H9 (cell line): ENCODE measurements around the gene CABP4. TPM values are rescaled to one million over a fixed set of nuclear protein-coding genes. Genes with fewer than 3 reads are reported as not detected.

Experiments used
- DNase-seq: peaks from one replicate; pipeline ENCODE4 v3.0.0-alpha.2; 2017
- H2AFZ ChIP-seq: one replicate; pipeline ENCODE4 v1.6.1; 2013; ENCODE audit warnings: mild to moderate bottlenecking, low read length, control low read depth, moderate library complexity
- H2AK5ac ChIP-seq: 2 replicates; pipeline ENCODE4 v1.6.1; 2013; ENCODE audit warnings: low read length, control low read depth, mixed read lengths; ENCODE audit not compliant: insufficient read length
- H2BK120ac ChIP-seq: one replicate; pipeline ENCODE4 v1.6.1; 2013; ENCODE audit warnings: low read depth, mild to moderate bottlenecking, low read length, control low read depth, inconsistent platforms; ENCODE audit not compliant: poor library complexity, severe bottlenecking
- H2BK12ac ChIP-seq: 2 replicates; pipeline ENCODE4 v1.6.1; 2013; ENCODE audit warnings: low read length, control low read depth, mixed read lengths, low read depth; ENCODE audit not compliant: insufficient read length
- H2BK15ac ChIP-seq: 2 replicates; pipeline ENCODE4 v1.6.1; 2013; ENCODE audit warnings: low read depth, low read length, control low read depth
- H2BK20ac ChIP-seq: one replicate; pipeline ENCODE4 v1.6.1; 2013; ENCODE audit warnings: low read depth, mild to moderate bottlenecking, low read length, control low read depth, inconsistent platforms; ENCODE audit not compliant: poor library complexity, severe bottlenecking
- H2BK5ac ChIP-seq: 2 replicates; pipeline ENCODE4 v1.6.1; 2013; ENCODE audit warnings: low read length, control low read depth, mixed read lengths; ENCODE audit not compliant: insufficient read length
- H3K14ac ChIP-seq: 2 replicates; pipeline ENCODE4 v1.6.1; 2013; ENCODE audit warnings: low read length, control low read depth; ENCODE audit not compliant: insufficient read depth
- H3K18ac ChIP-seq: 2 replicates; pipeline ENCODE4 v1.6.1; 2013; ENCODE audit warnings: low read depth, mild to moderate bottlenecking, mixed read lengths, low read length, control low read depth; ENCODE audit not compliant: insufficient read length
- H3K23ac ChIP-seq: 2 replicates; pipeline ENCODE4 v1.6.1; 2013; ENCODE audit warnings: low read length, control low read depth, mixed read lengths, low read depth; ENCODE audit not compliant: insufficient read length
- H3K23me2 ChIP-seq: 2 replicates; pipeline ENCODE4 v1.6.1; 2013; ENCODE audit warnings: low read depth, mild to moderate bottlenecking, mixed read lengths, low read length, control low read depth; ENCODE audit not compliant: insufficient read length, poor library complexity, severe bottlenecking
- H3K27ac ChIP-seq: 2 replicates; pipeline ENCODE4 v1.5.1; 2013; ENCODE audit warnings: low read length, control low read depth, mixed read lengths, low read depth; ENCODE audit not compliant: insufficient read length
- H3K27me3 ChIP-seq: 2 replicates; pipeline ENCODE4 v1.6.1; 2013; ENCODE audit warnings: low read length, control low read depth, inconsistent platforms; ENCODE audit not compliant: insufficient read depth
- H3K4ac ChIP-seq: 2 replicates; pipeline ENCODE4 v1.6.1; 2013; ENCODE audit warnings: low read depth, mild to moderate bottlenecking, control low read depth, inconsistent platforms, low read length, moderate library complexity
- H3K4me1 ChIP-seq: 2 replicates; pipeline ENCODE4 v1.6.1; 2013; ENCODE audit warnings: low read length, control low read depth, inconsistent platforms; ENCODE audit not compliant: insufficient read depth
- H3K4me2 ChIP-seq: 2 replicates; pipeline ENCODE4 v1.6.1; 2013; ENCODE audit warnings: low read length, control low read depth, mixed read lengths; ENCODE audit not compliant: insufficient read length, insufficient read depth
- H3K56ac ChIP-seq: 2 replicates; pipeline ENCODE4 v1.6.1; 2013; ENCODE audit warnings: low read depth, mild to moderate bottlenecking, mixed read lengths, low read length, control low read depth; ENCODE audit not compliant: insufficient read length
- H3K79me1 ChIP-seq: 2 replicates; pipeline ENCODE4 v1.6.1; 2013; ENCODE audit warnings: low read depth, mild to moderate bottlenecking, moderate library complexity, low read length, control low read depth, inconsistent platforms; ENCODE audit not compliant: insufficient read depth, poor library complexity, severe bottlenecking
- H3K79me2 ChIP-seq: 2 replicates; pipeline ENCODE4 v1.6.1; 2013; ENCODE audit warnings: low read length, control low read depth, inconsistent platforms; ENCODE audit not compliant: insufficient read depth
- H3K9ac ChIP-seq: 2 replicates; pipeline ENCODE4 v1.6.1; 2013; ENCODE audit warnings: low read length, control low read depth, mixed read lengths; ENCODE audit not compliant: insufficient read length; ENCODE audit errors: extremely low read depth
- H3K9me3 ChIP-seq: one replicate; pipeline ENCODE4 v1.6.1; 2013; ENCODE audit warnings: low read depth, low read length, inconsistent platforms; ENCODE audit not compliant: control insufficient read depth
- H3T11ph ChIP-seq: one replicate; pipeline ENCODE4 v1.6.1; 2013; ENCODE audit warnings: mild to moderate bottlenecking, low read length, control low read depth, inconsistent platforms
- H4K20me1 ChIP-seq: one replicate; pipeline ENCODE4 v1.6.1; 2013; ENCODE audit not compliant: control insufficient read depth, insufficient read length, insufficient read depth
- H4K5ac ChIP-seq: 2 replicates; pipeline ENCODE4 v1.6.1; 2013; ENCODE audit warnings: low read depth, mild to moderate bottlenecking, mixed read lengths, low read length, control low read depth; ENCODE audit not compliant: insufficient read length
- H4K8ac ChIP-seq: replicated peaks from 2 replicates; pipeline ENCODE4 v1.6.1; 2013; ENCODE audit warnings: low read length, control low read depth, mixed read lengths, low read depth; ENCODE audit not compliant: insufficient read length
- H4K91ac ChIP-seq: 2 replicates; pipeline ENCODE4 v1.6.1; 2013; ENCODE audit warnings: low read depth, mild to moderate bottlenecking, moderate library complexity, mixed read lengths, low read length, control low read depth; ENCODE audit not compliant: insufficient read length
- H3K27ac Mint-ChIP-seq, 3 experiments: 2 replicates in 2 of 3; 3 replicates in 1 of 3; pipeline ENCODE4 v1.8.0; 2020 to 2021; ENCODE audit warnings: mixed read lengths in 3 of 3, mild to moderate bottlenecking in 1 of 3, moderate library complexity in 1 of 3
- H3K27me3 Mint-ChIP-seq: 2 replicates; pipeline ENCODE4 v1.8.0; 2021; ENCODE audit warnings: low read depth, mild to moderate bottlenecking, moderate library complexity, mixed read lengths
- H3K36me3 Mint-ChIP-seq, 3 experiments: 2 replicates in 2 of 3; 3 replicates in 1 of 3; pipeline ENCODE4 v1.8.0; 2020 to 2021; ENCODE audit warnings: low read depth in 3 of 3, mixed read lengths in 3 of 3; ENCODE audit not compliant: insufficient read depth in 1 of 3
- H3K4me1 Mint-ChIP-seq, 2 experiments: 2 replicates each; pipeline ENCODE4 v1.8.0; 2020; ENCODE audit warnings: mixed read lengths in 2 of 2
- H3K4me3 Mint-ChIP-seq, 2 experiments: 2 replicates in 1 of 2; 3 replicates in 1 of 2; pipeline ENCODE4 v1.8.0; 2020 to 2021; ENCODE audit warnings: mild to moderate bottlenecking in 2 of 2, mixed read lengths in 2 of 2, moderate library complexity in 1 of 2
- H3K9me3 Mint-ChIP-seq, 2 experiments: 2 replicates in 1 of 2; 3 replicates in 1 of 2; pipeline ENCODE4 v1.8.0; 2020; ENCODE audit warnings: mild to moderate bottlenecking in 2 of 2, mixed read lengths in 2 of 2, moderate library complexity in 1 of 2
- WGBS: extraction: QIAGEN DNeasy Blood & Tissue Kit; methylation state at CpG from one replicate; pipeline ENCODE4 v1.1.7; 2013; ENCODE audit warnings: missing lambda C conversion rate, low lambda C conversion rate, mixed read lengths; ENCODE audit not compliant: insufficient read length; ENCODE audit errors: extremely low coverage; 5-methylcytosine and 5-hydroxymethylcytosine counted together
- total RNA-seq: library from RNA; stranded (reverse); gene quantifications from 2 replicates; pipeline ENCODE4 v1.2.1, GENCODE V29; 2021
- TF ChIP-seq, protein P1 (sequence below): fragments of 200-600 bp; sonication (generic); conservative IDR thresholded peaks from 3 replicates; pipeline ENCODE4 v1.8.0; 2021; ENCODE audit warnings: antibody characterized with exemption, mild to moderate bottlenecking

CABP4 gene
- total RNA-seq, 1 experiment from 2014 or later, result not detected

- H3K27me3 ChIP-seq, result no peaks in the 10 kb centered on the region
- H3T11ph ChIP-seq, result no peak within 1 kb of the TSS
- no peak within 1 kb of the TSS for H2AK5ac ChIP-seq
- no peak within 1 kb of the TSS for H2AFZ ChIP-seq
- H3K18ac ChIP-seq, result no peak within 1 kb of the TSS
- H3K14ac ChIP-seq, result no peak within 1 kb of the TSS
- H2BK120ac ChIP-seq, result no peak within 1 kb of the TSS
- Mint-ChIP-seq H3K27ac (peak within 1 kb of the TSS in 1 of 3 experiments; percentile 72; a peak in 2 of 7 replicates), H3K4me1 (peaks cover 18 to 26% of the 10 kb centered on the region in 2 experiments), H3K36me3 (peaks cover 0 to 1% (median 0%) of the 10 kb centered on the region in 3 experiments; a peak in 1 of 7 replicates), H3K9me3 (no peaks in the 10 kb centered on the region; a peak in 1 of 5 replicates), H3K27me3 (peaks cover 49% of the 10 kb centered on the region), H3K4me3 (peak within 1 kb of the TSS; percentile 66 to 85)
- no peak within 1 kb of the TSS for H4K5ac ChIP-seq
- no peak within 1 kb of the TSS for H3K4ac ChIP-seq
- TF ChIP-seq, protein P1, sequence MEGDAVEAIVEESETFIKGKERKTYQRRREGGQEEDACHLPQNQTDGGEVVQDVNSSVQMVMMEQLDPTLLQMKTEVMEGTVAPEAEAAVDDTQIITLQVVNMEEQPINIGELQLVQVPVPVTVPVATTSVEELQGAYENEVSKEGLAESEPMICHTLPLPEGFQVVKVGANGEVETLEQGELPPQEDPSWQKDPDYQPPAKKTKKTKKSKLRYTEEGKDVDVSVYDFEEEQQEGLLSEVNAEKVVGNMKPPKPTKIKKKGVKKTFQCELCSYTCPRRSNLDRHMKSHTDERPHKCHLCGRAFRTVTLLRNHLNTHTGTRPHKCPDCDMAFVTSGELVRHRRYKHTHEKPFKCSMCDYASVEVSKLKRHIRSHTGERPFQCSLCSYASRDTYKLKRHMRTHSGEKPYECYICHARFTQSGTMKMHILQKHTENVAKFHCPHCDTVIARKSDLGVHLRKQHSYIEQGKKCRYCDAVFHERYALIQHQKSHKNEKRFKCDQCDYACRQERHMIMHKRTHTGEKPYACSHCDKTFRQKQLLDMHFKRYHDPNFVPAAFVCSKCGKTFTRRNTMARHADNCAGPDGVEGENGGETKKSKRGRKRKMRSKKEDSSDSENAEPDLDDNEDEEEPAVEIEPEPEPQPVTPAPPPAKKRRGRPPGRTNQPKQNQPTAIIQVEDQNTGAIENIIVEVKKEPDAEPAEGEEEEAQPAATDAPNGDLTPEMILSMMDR, result no peak
- H3K4me1 ChIP-seq, result no peaks in the 10 kb centered on the region
- H3K27ac ChIP-seq, result no peak within 1 kb of the TSS
- no peak within 1 kb of the TSS for H2BK12ac ChIP-seq
- no peak within 1 kb of the TSS for H3K56ac ChIP-seq
- H3K23ac ChIP-seq, result no peak within 1 kb of the TSS
- no peaks in the 10 kb centered on the region for H4K20me1 ChIP-seq
- H3K23me2 ChIP-seq, result no peaks in the 10 kb centered on the region
- H4K91ac ChIP-seq, result no peak within 1 kb of the TSS
- H4K8ac ChIP-seq, result no peak within 1 kb of the TSS
- no peaks in the 10 kb centered on the region for H3K9me3 ChIP-seq
- no CpG with 5 or more reads among the region's 67 CpGs for WGBS
- no peaks in the 10 kb centered on the region for H3K79me2 ChIP-seq
- H3K4me2 ChIP-seq, result peak within 1 kb of the TSS; percentile 44
- H3K79me1 ChIP-seq, result no peaks in the 10 kb centered on the region
- H3K9ac ChIP-seq, result no peak within 1 kb of the TSS
- DNase-seq, result peak; percentile 76
- no peak within 1 kb of the TSS for H2BK5ac ChIP-seq
- H2BK15ac ChIP-seq, result no peak within 1 kb of the TSS
- no peak within 1 kb of the TSS for H2BK20ac ChIP-seq
These were observed 39.5 kb upstream of the CABP4 start, which contains the start of gene CARNS1 for GRCh38 chr11:67415501-67416304. Gene CARNS1 (plus strand): TSS chr11:67415678. CDS start chr11:67416200, 522 bp downstream.
